HepG2 (cell line): Measurements from ENCODE around the gene CCT6A. TPM values are rescaled to one million over a fixed set of nuclear protein-coding genes. Genes with fewer than 3 reads are reported as not detected.
A peak's percentile ranks its signal among the peaks of the same experiment; 100 is the strongest.

ENCODE experiments used
- ATAC-seq: fragments of 200-7000 bp; cut with Tn5 transposase; 3 replicates; pipeline ENCODE4 v1.9.1; 2020; ENCODE audit warnings: mild to moderate bottlenecking, moderate library complexity
- BruUV-seq: library from RNA; stranded (reverse); fragments of 400-500 nt; replicated peaks from 2 replicates; lab custom pipeline; 2021; lab: Mats Ljungman, UMichigan
- CTCF ChIA-PET: fragments of 300-600 bp; formaldehyde crosslinking; extraction: SDS; loops from one replicate; lab custom pipeline; 2021; ENCODE audit warnings: low total read pairs, inconsistent platforms, low intra/inter-chr PET ratio; lab: Yijun Ruan, JAX
- POLR2A ChIA-PET: fragments of 350-600 bp; sonication (Branson Sonifier 250); formaldehyde crosslinking; loops from one replicate; lab custom pipeline; 2020; ENCODE audit warnings: antibody characterized with exemption, inconsistent platforms; lab: Yijun Ruan, JAX
- DNase-seq: peaks from one replicate; pipeline ENCODE4 v3.0.0-alpha.2; 2015; ENCODE audit warnings: low spot score
- FAIRE-seq: peaks from 3 replicates; lab custom pipeline; 2011; peaks lifted over from hg19 to GRCh38; lab: Jason Lieb, UNC
- H2AFZ ChIP-seq: one replicate; pipeline ENCODE4 v1.6.1; 2011; ENCODE audit warnings: low read length, inconsistent platforms
- H3K27ac ChIP-seq: fragments of 300-600 bp; 3 replicates; pipeline ENCODE4 v1.8.0; 2011; ENCODE audit warnings: mixed run types, mild to moderate bottlenecking, mixed read lengths, low read length, inconsistent platforms; ENCODE audit not compliant: insufficient read depth; ENCODE audit errors: extremely low read length
- H3K27me3 ChIP-seq, 2 experiments: fragments of 200-600 bp in 1 of 2; 2 replicates in 1 of 2; 3 replicates in 1 of 2; pipeline versions ENCODE4 v1.6.0 to v1.8.0; 2011; ENCODE audit warnings: low read length in 2 of 2, mild to moderate bottlenecking in 2 of 2, moderate library complexity in 2 of 2, inconsistent platforms in 1 of 2; ENCODE audit not compliant: insufficient read depth in 2 of 2, control insufficient read depth in 1 of 2
- H3K36me3 ChIP-seq, 2 experiments: fragments of 200-600 bp in 1 of 2; replicated peaks in 1 of 2; 2 replicates in 1 of 2; 3 replicates in 1 of 2; pipeline versions ENCODE4 v1.5.1 to v1.8.0; 2011; ENCODE audit warnings: low read length in 2 of 2, inconsistent platforms in 1 of 2; ENCODE audit not compliant: insufficient read depth in 2 of 2, control insufficient read depth in 1 of 2
- H3K4me1 ChIP-seq: 2 replicates; pipeline ENCODE4 v1.5.1; 2012; ENCODE audit warnings: low read length, inconsistent platforms; ENCODE audit not compliant: insufficient read depth
- H3K4me2 ChIP-seq: 2 replicates; pipeline ENCODE4 v1.6.0; 2011; ENCODE audit warnings: low read depth, low read length, inconsistent platforms
- H3K4me3 ChIP-seq, 3 experiments: fragments of 200-600 bp in 1 of 3; sonication (generic), shearing (Covaris generic) in 1 of 3; replicated peaks in 1 of 3; 2 replicates each; pipeline ENCODE4 v1.5.1; 2011 to 2016; ENCODE audit warnings: low read length in 3 of 3, inconsistent platforms in 2 of 3, low read depth in 2 of 3, mild to moderate bottlenecking in 2 of 3, control low read depth in 1 of 3, mixed read lengths in 1 of 3; ENCODE audit not compliant: insufficient read depth in 1 of 3
- H3K79me2 ChIP-seq: one replicate; pipeline ENCODE4 v1.6.1; 2011; ENCODE audit warnings: low read length, inconsistent platforms; ENCODE audit not compliant: insufficient read depth
- H3K9ac ChIP-seq: 2 replicates; pipeline ENCODE4 v1.6.0; 2011; ENCODE audit warnings: mild to moderate bottlenecking, low read depth, low read length, inconsistent platforms; ENCODE audit not compliant: insufficient read depth
- H3K9me3 ChIP-seq: 2 replicates; pipeline ENCODE4 v1.5.1; 2012; ENCODE audit warnings: mild to moderate bottlenecking, low read length
- H4K20me1 ChIP-seq: 2 replicates; pipeline ENCODE4 v1.6.0; 2011; ENCODE audit warnings: inconsistent platforms, mild to moderate bottlenecking, low read length, moderate library complexity; ENCODE audit not compliant: insufficient read depth
- CEBPB ChIP-seq: IDR thresholded peaks from 2 replicates; pipeline ENCODE4 v1.6.1; 2011; ENCODE audit warnings: low read depth, low read length, improper control_type of control experiment, borderline replicate concordance
- CREM ChIP-seq, 2 experiments: sonication (generic) in 1 of 2; formaldehyde crosslinking in 1 of 2; IDR thresholded peaks; 2 replicates each; pipeline versions ENCODE4 v1.4.0 to v1.6.1; 2016 to 2020; ENCODE audit warnings: antibody characterized with exemption in 1 of 2, mild to moderate bottlenecking in 1 of 2, missing genetic modification reagents in 1 of 2
- ERF ChIP-seq: IDR thresholded peaks from 2 replicates; pipeline ENCODE4 v1.6.1; 2018; ENCODE audit warnings: missing biosample characterization, missing genetic modification reagents
- HOXA3 ChIP-seq: sonication (generic); formaldehyde crosslinking; IDR thresholded peaks from 2 replicates; pipeline ENCODE4 v1.5.0; 2020; ENCODE audit warnings: missing genetic modification reagents
- JUND ChIP-seq: sonication (generic); formaldehyde crosslinking; IDR thresholded peaks from 2 replicates; pipeline ENCODE4 v1.8.0; 2022; ENCODE audit warnings: mild to moderate bottlenecking, missing genetic modification reagents
- NCOA1 ChIP-seq: sonication (generic); formaldehyde crosslinking; IDR thresholded peaks from 2 replicates; pipeline ENCODE4 v1.9.0; 2021; ENCODE audit warnings: missing genetic modification reagents
- NCOA5 ChIP-seq: sonication (generic); formaldehyde crosslinking; IDR thresholded peaks from 2 replicates; pipeline ENCODE4 v1.4.0; 2020; ENCODE audit warnings: missing genetic modification reagents
- NR3C1 ChIP-seq: sonication (generic); formaldehyde crosslinking; IDR thresholded peaks from 2 replicates; pipeline ENCODE4 v1.4.0; 2020; ENCODE audit warnings: missing genetic modification reagents
- POLR2A ChIP-seq, 2 experiments: IDR thresholded peaks; 2 replicates each; pipeline ENCODE4 v1.6.1; 2011; ENCODE audit warnings: low read depth in 2 of 2, low read length in 2 of 2, mild to moderate bottlenecking in 1 of 2, moderate library complexity in 1 of 2; ENCODE audit not compliant: insufficient read depth in 1 of 2
- ZBTB21 ChIP-seq: sonication (generic); formaldehyde crosslinking; IDR thresholded peaks from 2 replicates; pipeline ENCODE4 v1.4.0; 2020; ENCODE audit warnings: missing genetic modification reagents
- ZBTB25 ChIP-seq: IDR thresholded peaks from 2 replicates; pipeline ENCODE4 v1.6.1; 2018; ENCODE audit warnings: missing genetic modification reagents
- ZNF230 ChIP-seq: sonication (generic); formaldehyde crosslinking; IDR thresholded peaks from 2 replicates; pipeline ENCODE4 v1.4.0; 2020; ENCODE audit warnings: mild to moderate bottlenecking, missing genetic modification reagents
- ZNF253 ChIP-seq: sonication (generic); formaldehyde crosslinking; IDR thresholded peaks from 2 replicates; pipeline ENCODE4 v1.8.0; 2022; ENCODE audit warnings: mild to moderate bottlenecking, missing genetic modification reagents, borderline replicate concordance
- ZNF333 ChIP-seq: sonication (generic); formaldehyde crosslinking; IDR thresholded peaks from 2 replicates; pipeline ENCODE4 v1.4.0; 2020; ENCODE audit warnings: mild to moderate bottlenecking, missing genetic modification reagents, borderline replicate concordance
- ZNF382 ChIP-seq: sonication (generic); formaldehyde crosslinking; IDR thresholded peaks from 2 replicates; pipeline ENCODE4 v1.5.0; 2020; ENCODE audit warnings: missing genetic modification reagents, mild to moderate bottlenecking, borderline replicate concordance
- ZNF557 ChIP-seq: sonication (generic); formaldehyde crosslinking; IDR thresholded peaks from 2 replicates; pipeline ENCODE4 v1.4.0; 2020; ENCODE audit warnings: missing genetic modification reagents
- ZNF558 ChIP-seq: sonication (generic); formaldehyde crosslinking; IDR thresholded peaks from 2 replicates; pipeline ENCODE4 v1.9.0; 2022; ENCODE audit warnings: mild to moderate bottlenecking, missing genetic modification reagents, borderline replicate concordance
- ZNF609 ChIP-seq: sonication (generic); formaldehyde crosslinking; IDR thresholded peaks from 2 replicates; pipeline ENCODE4 v1.4.0; 2020; ENCODE audit warnings: mild to moderate bottlenecking, missing genetic modification reagents, borderline replicate concordance
- ZNF709 ChIP-seq: sonication (generic); formaldehyde crosslinking; IDR thresholded peaks from 2 replicates; pipeline ENCODE4 v1.5.0; 2020; ENCODE audit warnings: mild to moderate bottlenecking, missing genetic modification reagents
- ZNF746 ChIP-seq: sonication (generic); formaldehyde crosslinking; IDR thresholded peaks from 2 replicates; pipeline ENCODE4 v1.8.0; 2022; ENCODE audit warnings: mild to moderate bottlenecking, missing genetic modification reagents
- ZNF749 ChIP-seq: sonication (generic); formaldehyde crosslinking; IDR thresholded peaks from 2 replicates; pipeline ENCODE4 v1.8.0; 2022; ENCODE audit warnings: mild to moderate bottlenecking, missing genetic modification reagents, moderate library complexity, borderline replicate concordance
- WGBS: methylation state at CpG from one replicate; pipeline ENCODE4 v1.1.6; 2017; ENCODE audit warnings: low lambda C conversion rate; 5-methylcytosine and 5-hydroxymethylcytosine counted together
- in situ Hi-C: cut with HindIII; loops from 2 replicates; pipeline ENCODE4 v1.10.0; 2017; ENCODE audit warnings: low pct_unique_long_range_greater_than_20kb; ENCODE audit not compliant: extremely low pct_ligation_motif_present
- intact Hi-C: fragments of 100-400 bp; cut with micrococcal nuclease; formaldehyde crosslinking; loops from one replicate; pipeline ENCODE4 v1.10.0; 2022; ENCODE audit not compliant: unreplicated experiment
- polyA plus RNA-seq, 8 experiments: library from polyadenylated mRNA; depleted of rRNA in 3 of 8; stranded (reverse) in 7 of 8; unstranded in 1 of 8; fragments of >200 nt; fragmentation: Illumina TruSeq in 4 of 8; extraction: Trizol in 4 of 8; gene quantifications; 2 replicates each; pipeline versions ENCODE4 v1.2.1 to v1.2.3, GENCODE V29; 2011 to 2016; ENCODE audit warnings: low read depth in 4 of 8, missing spikeins in 1 of 8, mixed read lengths in 1 of 8; ENCODE audit not compliant: insufficient read depth in 1 of 8
- total RNA-seq, 5 experiments: library from RNA; depleted of rRNA; stranded (reverse); fragments of >200 nt; fragmentation: Illumina TruSeq; extraction: Trizol; gene quantifications; 2 replicates each; pipeline ENCODE4 v1.2.3, GENCODE V29; 2016; ENCODE audit warnings: low read depth in 1 of 5

Gene CCT6A
- total and polyA plus RNA-seq, 2 of the 13 experiments (the other 11 are each of a cell fraction or from before 2014, with no cell fraction given): 219 to 292 TPM

- Histone ChIP-seq H3K9ac (peak overlapping the region; percentile 93), H3K4me2 (peak overlapping the region; percentile 78), H3K27me3 (no peaks in the 10 kb centered on the region; a peak in 1 of 5 replicates), H3K4me3 (peak overlapping the region; percentile 71 to 92 (median 84)), H3K79me2 (peaks cover 29% of the 10 kb centered on the region), H3K36me3 (peaks cover 7 to 37% of the 10 kb centered on the region in 2 experiments), H3K9me3 (peaks cover 6% of the 10 kb centered on the region; the same call in 1 of the 2 replicates), H3K4me1 (peaks cover 16% of the 10 kb centered on the region; the same call in 1 of the 2 replicates), H4K20me1 (no peaks in the 10 kb centered on the region; the same call in 1 of the 2 replicates), H2AFZ (no peak overlapping the region), H3K27ac (peak overlapping the region; percentile 84)
- 8% methylated on average over 6 of the region's 6 CpGs for WGBS
- intact Hi-C loops: no loop called here
- CTCF ChIA-PET: no interaction called here
- FAIRE-seq: peak; percentile 67
- BruUV-seq: TSS peak; percentile 72
- peak; percentile 42 for ATAC-seq
- DNase-seq: peak; percentile 73
- POLR2A ChIA-PET: interaction anchor here (0.5 to 1.7 kb wide), 7 partner anchors 13 to 141 kb away, joined by 3 to 9 read pairs (median 3); partner anchors contain the start of genes CCT6A, NIPSNAP2, PHKG1 and PSPH
- in situ Hi-C loops: no loop called here
- TF ChIP-seq ZNF253 (no peak), ZNF230 (CRISPR knock-in tag) (no peak), NCOA1 (CRISPR knock-in tag) (no peak), POLR2A (IDR thresholded peaks at IDR 0.05; ENCODE audit: insufficient read depth in 1 of 2, low read depth in 2 of 2, low read length in 2 of 2) (peak in 1 of 2 experiments; percentile 23; a peak in 1 of 4 replicates), HOXA3 (CRISPR knock-in tag) (peak; percentile 40; the same call in 1 of the 2 replicates), ZNF558 (CRISPR knock-in tag) (0 out of 2 replicates have a peak, but pooled peaks have one; percentile 15), ZNF333 (CRISPR knock-in tag) (no peak), ZNF557 (CRISPR knock-in tag) (no peak), ZNF609 (CRISPR knock-in tag) (no peak), ZNF746 (CRISPR knock-in tag) (no peak), CEBPB (no peak), NCOA5 (CRISPR knock-in tag) (no peak), CREM (IDR thresholded peaks at IDR 0.05) (0 out of 2 replicates have a peak, but pooled peaks have one; percentile 30), CREM (CRISPR knock-in tag; IDR thresholded peaks at IDR 0.05) (no peak), ERF (CRISPR knock-in tag) (no peak), NR3C1 (no peak), ZNF709 (CRISPR knock-in tag) (no peak), ZBTB21 (peak; percentile 89), JUND (no peak), ZNF749 (no peak), ZNF382 (CRISPR knock-in tag) (no peak), ZBTB25 (no peak)
These were observed 53.9 kb downstream of the CCT6A start for GRCh38 chr7:56105508-56105907.
